HCT116 (cell line): ENCODE measurements around the gene CELA3A. TPM values are rescaled to one million over a fixed set of nuclear protein-coding genes. Genes with fewer than 3 reads are reported as not detected.
"Not testable (repeated sequence)": the region's sequence is repeated elsewhere in the genome, so short reads cannot be mapped to it uniquely, and the experiment has no call there.

Experiments
- ATAC-seq: fragments of 200-7000 bp; cut with Tn5 transposase; 2 replicates; pipeline ENCODE4 v1.9.1; 2020; ENCODE audit warnings: mild to moderate bottlenecking, moderate library complexity
- BruUV-seq: library from RNA; stranded (reverse); fragments of 400-500 nt; replicated peaks from 2 replicates; lab custom pipeline; 2021; lab: Mats Ljungman, UMichigan
- CTCF ChIA-PET: fragments of 300-600 bp; sonication (Branson Sonifier 250); formaldehyde crosslinking; loops from one replicate; lab custom pipeline; 2021; ENCODE audit warnings: antibody characterized with exemption; lab: Charles Lee
- POLR2A ChIA-PET: fragments of 300-600, 350-600 bp; sonication (Branson Sonifier 250); formaldehyde crosslinking; loops from one replicate; lab custom pipeline; 2021; ENCODE audit warnings: antibody characterized with exemption; lab: Charles Lee
- RAD21 ChIA-PET, 2 experiments: fragments of 300-600 bp; sonication (Branson Sonifier 250); formaldehyde crosslinking; loops; one replicate each; lab custom pipeline; 2023; ENCODE audit warnings: low total read pairs in 2 of 2; ENCODE audit not compliant: uncharacterized antibody in 2 of 2, unreplicated experiment in 2 of 2, low non-redundant PET in 1 of 2; lab: Charles Lee
- DNase-seq: peaks from one replicate; pipeline ENCODE4 v3.0.0-alpha.2; 2010; ENCODE audit warnings: low read depth, low spot score
- H2AFZ ChIP-seq: fragments of 200-600 bp; shearing (Covaris generic), sonication (generic); 2 replicates; pipeline ENCODE4 v1.6.1; 2017; ENCODE audit warnings: low read depth, mixed run types, mixed read lengths, antibody characterized with exemption, low read length; ENCODE audit not compliant: poor library complexity, severe bottlenecking
- H3K27ac ChIP-seq: 2 replicates; pipeline ENCODE4 v1.5.1; 2012; ENCODE audit warnings: low read depth, low read length
- H3K27me3 ChIP-seq: fragments of 200-600 bp; sonication (generic); 2 replicates; pipeline ENCODE4 v1.6.1; 2016; ENCODE audit warnings: mixed run types, low read length, mixed read lengths; ENCODE audit not compliant: insufficient read depth
- H3K36me3 ChIP-seq, 2 experiments: fragments of 200-500 bp in 1 of 2; fragments of 200-600 bp in 1 of 2; sonication (Bioruptor generic) in 1 of 2; sonication (generic) in 1 of 2; 2 replicates each; pipeline versions ENCODE4 v1.5.1 to v1.6.1; 2014 to 2016; ENCODE audit warnings: low read length in 2 of 2, inconsistent platforms in 1 of 2, mixed read lengths in 1 of 2, mixed run types in 1 of 2; ENCODE audit not compliant: insufficient read depth in 2 of 2, control insufficient read depth in 1 of 2
- H3K4me1 ChIP-seq, 2 experiments: fragments of 200-600 bp in 1 of 2; sonication (generic) in 1 of 2; 2 replicates each; pipeline versions ENCODE4 v1.5.1 to v1.6.1; 2012 to 2017; ENCODE audit warnings: low read length in 2 of 2, inconsistent platforms in 1 of 2, mild to moderate bottlenecking in 1 of 2, mixed read lengths in 1 of 2, mixed run types in 1 of 2, moderate library complexity in 1 of 2; ENCODE audit not compliant: insufficient read depth in 2 of 2, control insufficient read depth in 1 of 2
- H3K4me2 ChIP-seq: fragments of 200-600 bp; sonication (generic); 2 replicates; pipeline ENCODE4 v1.6.1; 2017; ENCODE audit warnings: mixed run types, low read length, mixed read lengths
- H3K4me3 ChIP-seq, 2 experiments: fragments of 200-600 bp in 1 of 2; sonication (generic) in 1 of 2; replicated peaks in 1 of 2; 2 replicates each; pipeline ENCODE4 v1.5.1; 2011 to 2016; ENCODE audit warnings: low read length in 2 of 2, control low read depth in 1 of 2, low read depth in 1 of 2, mild to moderate bottlenecking in 1 of 2, mixed read lengths in 1 of 2, mixed run types in 1 of 2
- H3K79me2 ChIP-seq: fragments of 200-600 bp; sonication (generic); 2 replicates; pipeline ENCODE4 v1.6.1; 2017; ENCODE audit warnings: mild to moderate bottlenecking, mixed run types, low read length, moderate library complexity, mixed read lengths; ENCODE audit not compliant: insufficient read depth
- H3K9ac ChIP-seq: fragments of 200-600 bp; sonication (generic); 2 replicates; pipeline ENCODE4 v1.6.1; 2016; ENCODE audit warnings: low read length, mixed read lengths
- H3K9me2 ChIP-seq: fragments of 200-600 bp; sonication (generic), shearing (Covaris generic); 2 replicates; pipeline ENCODE4 v1.6.1; 2017; ENCODE audit warnings: mixed run types, mild to moderate bottlenecking, moderate library complexity; ENCODE audit not compliant: insufficient read depth
- H3K9me3 ChIP-seq, 2 experiments: fragments of 200-500 bp in 1 of 2; fragments of 200-600 bp in 1 of 2; sonication (Bioruptor generic) in 1 of 2; sonication (generic) in 1 of 2; 2 replicates each; pipeline ENCODE4 v1.6.1; 2014 to 2017; ENCODE audit warnings: low read length in 2 of 2, mixed read lengths in 2 of 2, inconsistent platforms in 1 of 2, low read depth in 1 of 2, mild to moderate bottlenecking in 1 of 2, mixed run types in 1 of 2, moderate library complexity in 1 of 2; ENCODE audit not compliant: control insufficient read depth in 1 of 2, insufficient read depth in 1 of 2
- H4K20me1 ChIP-seq: fragments of 200-600 bp; sonication (generic), shearing (Covaris generic); 2 replicates; pipeline ENCODE4 v1.6.1; 2017; ENCODE audit warnings: mixed run types, mild to moderate bottlenecking, moderate library complexity; ENCODE audit not compliant: insufficient read depth
- intact Hi-C: fragments of 100-400 bp; cut with micrococcal nuclease; formaldehyde crosslinking; loops from 2 replicates; pipeline ENCODE4 v1.10.0; 2022
- total RNA-seq: library from RNA; stranded (reverse); gene quantifications from one replicate; pipeline ENCODE4 v1.2.1, GENCODE V29; 2021; ENCODE audit not compliant: unreplicated experiment
- TF ChIP-seq, protein P1 (sequence below), 3 experiments: fragments of 200-600 bp in 1 of 3; sonication (generic) in 1 of 3; IDR thresholded peaks in 2 of 3; conservative IDR thresholded peaks in 1 of 3; 2 replicates each; pipeline ENCODE4 v1.5.1; 2012 to 2017; ENCODE audit warnings: low read depth in 2 of 3, low read length in 2 of 3, antibody characterized with exemption in 1 of 3, borderline replicate concordance in 1 of 3, control low read depth in 1 of 3, mild to moderate bottlenecking in 1 of 3, mixed read lengths in 1 of 3, mixed run types in 1 of 3, moderate library complexity in 1 of 3; ENCODE audit not compliant: insufficient read depth in 1 of 3

CELA3A gene
- total RNA-seq, 1 experiment from 2014 or later: 9.0 TPM

DNA sequence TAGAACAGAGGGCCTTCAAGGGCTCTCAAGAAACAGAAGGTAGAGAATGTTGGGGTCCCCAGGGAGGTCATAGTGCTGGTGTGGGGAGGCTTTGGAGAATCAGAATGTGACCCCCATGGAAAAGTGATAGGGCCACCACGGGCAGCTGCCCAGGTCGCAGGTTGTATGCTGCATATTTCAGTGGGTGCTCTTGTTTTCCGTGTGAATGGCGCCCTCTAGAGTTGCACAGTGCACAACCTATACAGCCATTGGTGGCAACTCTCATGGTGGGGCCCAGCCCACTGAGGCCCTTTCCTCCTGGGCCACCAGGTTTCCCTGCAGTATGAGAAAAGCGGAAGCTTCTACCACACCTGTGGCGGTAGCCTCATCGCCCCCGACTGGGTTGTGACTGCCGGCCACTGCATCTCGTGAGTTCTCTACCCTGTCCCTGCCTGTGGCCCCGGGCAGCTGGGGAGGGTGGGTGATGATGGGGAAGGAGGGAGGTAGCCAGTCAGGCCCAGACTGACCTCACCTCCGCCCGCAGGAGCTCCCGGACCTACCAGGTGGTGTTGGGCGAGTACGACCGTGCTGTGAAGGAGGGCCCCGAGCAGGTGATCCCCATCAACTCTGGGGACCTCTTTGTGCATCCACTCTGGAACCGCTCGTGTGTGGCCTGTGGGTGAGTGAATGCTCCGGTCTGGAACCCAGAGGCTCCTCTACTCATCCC lies 20.8 kb upstream of the CELA3A start:
- DNase-seq, H2AFZ ChIP-seq, intact Hi-C loops, H3K9ac ChIP-seq, H3K27ac ChIP-seq, H3K9me3 ChIP-seq, H4K20me1 ChIP-seq, H3K4me1 ChIP-seq, H3K9me2 ChIP-seq, H3K4me3 ChIP-seq, RAD21 ChIA-PET, H3K79me2 ChIP-seq, H3K27me3 ChIP-seq, BruUV-seq, H3K36me3 ChIP-seq, H3K4me2 ChIP-seq: not testable (repeated sequence)
- ATAC-seq: peak; percentile 94
- TF ChIP-seq, protein P1, sequence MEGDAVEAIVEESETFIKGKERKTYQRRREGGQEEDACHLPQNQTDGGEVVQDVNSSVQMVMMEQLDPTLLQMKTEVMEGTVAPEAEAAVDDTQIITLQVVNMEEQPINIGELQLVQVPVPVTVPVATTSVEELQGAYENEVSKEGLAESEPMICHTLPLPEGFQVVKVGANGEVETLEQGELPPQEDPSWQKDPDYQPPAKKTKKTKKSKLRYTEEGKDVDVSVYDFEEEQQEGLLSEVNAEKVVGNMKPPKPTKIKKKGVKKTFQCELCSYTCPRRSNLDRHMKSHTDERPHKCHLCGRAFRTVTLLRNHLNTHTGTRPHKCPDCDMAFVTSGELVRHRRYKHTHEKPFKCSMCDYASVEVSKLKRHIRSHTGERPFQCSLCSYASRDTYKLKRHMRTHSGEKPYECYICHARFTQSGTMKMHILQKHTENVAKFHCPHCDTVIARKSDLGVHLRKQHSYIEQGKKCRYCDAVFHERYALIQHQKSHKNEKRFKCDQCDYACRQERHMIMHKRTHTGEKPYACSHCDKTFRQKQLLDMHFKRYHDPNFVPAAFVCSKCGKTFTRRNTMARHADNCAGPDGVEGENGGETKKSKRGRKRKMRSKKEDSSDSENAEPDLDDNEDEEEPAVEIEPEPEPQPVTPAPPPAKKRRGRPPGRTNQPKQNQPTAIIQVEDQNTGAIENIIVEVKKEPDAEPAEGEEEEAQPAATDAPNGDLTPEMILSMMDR (IDR thresholded peaks at IDR 0.05 in 2 of 3, conservative IDR thresholded peaks at IDR 0.05 in 1 of 3; ENCODE audit: borderline replicate concordance in 1 of 3, insufficient read depth in 1 of 3, low read depth in 2 of 3, low read length in 2 of 3): 0 out of 6 replicates have a peak, but pooled peaks of 1 of the 3 experiments have one; percentile 20
- ChIA-PET CTCF (interaction anchor here (0.6 to 2.9 kb wide), 2 partner anchors 25 to 609 kb away, joined by 3 to 15 read pairs; no protein-coding TSS in a partner anchor), POLR2A (interaction anchor here (0.7 kb wide), 1 partner anchor 25 kb away, joined by 3 read pairs; no protein-coding TSS in a partner anchor)

DNA sequence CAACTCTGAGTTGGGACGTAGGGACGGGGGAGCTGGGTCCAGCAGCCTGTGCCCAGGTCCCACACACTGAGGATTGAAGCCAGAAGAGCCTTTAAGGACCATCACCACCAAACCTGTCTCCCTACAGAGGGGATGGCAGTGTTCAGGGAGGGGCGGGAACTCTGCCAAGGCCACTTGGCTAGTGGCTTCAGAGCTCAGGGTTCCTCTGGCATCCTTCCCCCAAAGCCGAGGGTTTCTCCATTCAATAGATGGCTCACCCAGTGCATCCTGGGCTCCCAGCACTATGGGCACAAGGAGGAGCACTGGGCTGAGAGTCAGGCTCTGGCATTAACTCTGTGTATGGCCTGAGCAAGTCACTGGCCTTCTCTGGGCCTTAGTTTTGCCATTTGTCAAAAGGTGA lies 20.2 kb upstream of the CELA3A start:
- H4K20me1 ChIP-seq, H3K27me3 ChIP-seq, H3K36me3 ChIP-seq, H3K27ac ChIP-seq, H3K9ac ChIP-seq, H2AFZ ChIP-seq, H3K4me3 ChIP-seq, H3K79me2 ChIP-seq, H3K4me1 ChIP-seq, RAD21 ChIA-PET, ATAC-seq, H3K9me3 ChIP-seq, BruUV-seq, DNase-seq, intact Hi-C loops, H3K4me2 ChIP-seq, H3K9me2 ChIP-seq: not testable (repeated sequence)
- ChIA-PET CTCF (interaction anchor here (2.9 kb wide), 1 partner anchor 24 kb away, joined by 15 read pairs; no protein-coding TSS in a partner anchor), POLR2A (interaction anchor here (0.7 kb wide), 1 partner anchor 25 kb away, joined by 3 read pairs; no protein-coding TSS in a partner anchor)
